NCI-H460 (cell line): ENCODE measurements around the gene MED13. TPM values are rescaled to one million over a fixed set of nuclear protein-coding genes. Genes with fewer than 3 reads are reported as not detected.
"Not testable (repeated sequence)": the region's sequence is repeated elsewhere in the genome, so short reads cannot be mapped to it uniquely, and the experiment has no call there.

Experiments
- DNase-seq: peaks from one replicate; pipeline ENCODE4 v3.0.0-alpha.2; 2016; ENCODE audit warnings: low read depth; ENCODE audit errors: extremely low read depth
- total RNA-seq: library from RNA; depleted of rRNA; stranded (reverse); fragments of >200 nt; shearing (Covaris generic); gene quantifications from 2 replicates; pipeline ENCODE4 v1.2.3, GENCODE V29; 2014

MED13 gene
- total RNA-seq, 1 experiment from 2014 or later: 63.1 TPM

DNA sequence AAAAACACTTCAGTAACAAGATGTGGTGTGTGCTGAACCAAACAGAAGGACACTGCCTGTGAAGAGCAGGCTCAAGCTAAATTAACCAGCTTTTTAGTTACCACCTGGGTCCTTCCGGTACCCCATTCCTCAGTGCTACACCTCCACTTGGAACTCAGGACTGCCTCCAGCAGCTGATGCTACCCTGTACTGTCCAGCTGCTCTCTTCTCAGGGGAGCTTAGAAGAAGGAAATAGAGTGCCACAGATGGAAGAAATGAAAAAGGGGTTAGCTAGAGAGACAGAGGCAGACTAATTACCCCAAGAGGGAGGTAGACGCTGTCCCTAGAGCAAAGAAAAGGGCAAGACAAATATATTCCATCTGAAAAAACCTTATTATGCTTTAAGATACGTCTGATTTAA, 5.7 kb downstream of the MED13 start:
- no peak for DNase-seq

DNA sequence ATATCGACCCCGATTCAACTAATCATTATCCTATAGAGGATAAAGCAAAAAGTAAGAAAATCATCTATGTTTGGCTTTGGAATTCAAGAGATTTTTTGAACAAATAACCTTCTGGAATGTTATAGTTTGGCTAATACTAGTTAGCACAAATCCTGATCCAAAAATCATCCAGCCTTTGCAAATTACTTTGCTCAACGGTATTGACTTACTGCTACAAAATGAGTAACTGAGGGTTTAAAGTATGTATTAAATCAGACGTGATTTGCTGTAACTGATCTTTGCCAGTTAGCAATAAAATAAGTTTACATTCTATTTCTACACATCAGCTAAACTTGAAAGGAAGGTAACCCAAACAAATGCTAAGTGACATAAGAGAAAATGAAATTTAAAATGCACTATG, 6.5 kb downstream of the MED13 start:
- DNase-seq: no peak

DNA sequence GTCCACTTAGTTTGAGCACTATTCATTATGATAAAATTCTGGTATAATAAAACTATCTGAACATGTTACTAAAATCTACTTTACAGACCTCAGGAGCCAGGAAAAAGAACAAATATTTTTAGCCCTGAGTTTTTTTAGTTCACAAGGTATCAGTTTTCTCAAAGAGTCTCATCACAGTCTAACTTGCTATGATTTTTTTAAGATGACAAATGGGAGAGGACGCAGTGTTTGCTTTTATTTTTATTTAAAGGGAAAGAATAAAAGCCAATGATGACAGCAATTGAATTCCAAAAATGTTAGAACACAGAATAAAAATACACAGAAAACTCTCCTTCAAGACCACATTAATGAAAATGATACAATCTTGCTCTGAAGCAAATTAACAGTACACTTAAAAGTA, 7.4 kb downstream of the MED13 start:
- DNase-seq: no peak

DNA sequence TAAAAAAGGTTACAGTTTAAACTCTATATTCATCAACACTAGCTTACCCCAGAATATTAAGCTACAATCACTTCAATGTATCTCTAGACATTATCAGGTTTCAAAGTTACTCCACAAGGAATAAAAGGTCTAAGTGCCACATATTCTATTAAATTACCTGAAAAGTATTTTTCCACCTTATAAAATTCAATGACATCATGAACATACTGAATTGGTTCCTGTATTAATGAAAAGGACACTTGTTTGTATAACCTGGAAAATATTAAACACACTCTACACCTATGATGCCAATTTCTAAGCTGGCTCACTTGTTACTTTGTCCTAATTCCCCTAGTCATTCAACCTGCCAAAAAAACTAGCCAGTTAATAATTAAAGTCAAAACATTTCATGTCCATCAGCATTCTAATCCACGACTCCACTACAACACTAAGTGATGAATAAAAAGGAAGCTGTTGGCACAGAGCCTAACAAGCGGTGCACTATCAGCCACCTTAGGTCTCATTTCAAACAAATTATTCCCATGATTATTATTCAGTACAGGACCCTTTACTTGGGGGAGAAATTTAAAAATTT, 12.2 kb downstream of the MED13 start:
- DNase-seq: no peak

DNA sequence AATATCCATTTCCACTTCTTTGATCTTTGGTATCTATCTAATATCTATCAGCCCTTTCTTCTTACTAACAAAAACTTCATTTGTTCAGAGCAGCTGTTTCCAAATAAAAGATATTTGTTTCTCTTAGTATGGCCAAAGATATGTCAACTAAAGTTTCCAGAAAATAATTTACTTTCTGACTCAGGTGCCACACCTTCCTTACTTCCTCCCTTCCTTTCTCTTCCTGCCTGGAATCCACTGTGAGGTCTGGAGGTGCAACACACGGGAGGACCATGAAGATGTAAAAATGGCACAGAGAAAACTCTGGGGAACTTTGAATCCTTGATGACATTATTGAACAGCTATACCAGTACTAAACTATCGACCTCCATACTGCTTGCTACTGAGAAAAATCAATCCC, 14.0 kb downstream of the MED13 start:
- no peak for DNase-seq

- no peak for DNase-seq
These were observed 15.8 kb downstream of the MED13 start for GRCh38 chr17:62049299-62049698.

DNA sequence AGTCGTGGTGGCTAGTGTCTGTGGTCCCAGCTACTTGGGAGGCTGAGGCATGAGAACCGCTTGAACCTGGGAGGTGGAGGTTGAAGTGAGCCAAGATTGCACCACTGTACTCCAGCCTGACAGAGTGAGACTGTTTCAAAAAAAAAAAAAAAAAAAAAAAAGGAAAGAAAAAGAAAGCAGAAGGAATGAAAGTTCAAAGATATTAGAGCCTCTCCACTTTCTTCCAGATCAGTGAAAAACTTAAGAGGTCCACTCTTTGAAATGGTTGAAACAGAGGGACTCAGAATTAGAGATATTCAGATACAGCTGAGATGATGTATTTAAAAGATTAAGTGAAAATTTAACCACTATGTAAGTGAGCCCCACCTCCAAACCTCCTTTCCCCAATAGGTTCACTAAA, 16.8 kb downstream of the MED13 start:
- no peak for DNase-seq

GRCh38 chr17:62045517-62045916, 19.6 kb downstream of the MED13 start:
- no peak for DNase-seq

- no peak for DNase-seq
These were observed 20.0 kb downstream of the MED13 start for GRCh38 chr17:62045109-62045508.

GRCh38 chr17:62043602-62044001, 21.5 kb downstream of the MED13 start:
- no peak for DNase-seq

- DNase-seq: no peak
These were observed 21.9 kb downstream of the MED13 start for GRCh38 chr17:62043140-62043539.

DNA sequence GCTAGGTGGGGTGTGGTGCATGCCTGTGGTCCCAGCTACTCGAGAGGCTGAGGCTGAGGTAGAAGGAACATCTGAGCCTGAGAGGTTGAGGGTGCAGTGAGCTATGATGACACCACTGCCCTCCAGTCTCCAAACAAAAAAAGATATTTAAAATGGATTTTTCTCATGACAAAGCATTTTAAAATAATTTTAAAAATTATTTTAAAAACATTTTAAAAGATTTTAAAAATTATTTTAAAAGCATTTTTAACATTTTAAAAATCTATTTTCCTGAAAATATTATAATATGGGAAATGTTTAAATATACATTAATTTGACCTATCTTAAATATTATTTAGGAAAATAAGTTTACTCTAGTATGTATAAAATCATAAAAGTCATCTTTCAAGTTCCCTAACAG, 26.8 kb downstream of the MED13 start:
- no peak for DNase-seq

DNA sequence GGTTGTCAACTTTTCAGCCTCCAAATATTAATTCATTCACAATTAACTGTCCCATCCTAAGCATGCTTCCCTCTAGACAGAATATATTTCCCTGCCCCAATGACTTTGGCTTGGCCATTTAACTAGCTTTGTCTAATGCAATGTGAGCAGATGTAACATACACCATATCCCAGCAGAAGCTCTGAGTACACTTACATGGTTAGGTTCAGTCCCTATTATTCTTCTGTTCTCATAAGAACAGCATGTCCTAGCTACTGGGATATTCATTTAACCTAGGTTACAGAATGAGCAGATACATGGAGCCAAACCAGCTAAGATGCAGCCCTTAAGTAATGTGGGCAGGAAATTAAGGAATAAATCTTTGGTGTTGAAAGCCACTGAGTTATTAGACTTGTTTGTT, 31.8 kb downstream of the MED13 start:
- DNase-seq: no peak

DNA sequence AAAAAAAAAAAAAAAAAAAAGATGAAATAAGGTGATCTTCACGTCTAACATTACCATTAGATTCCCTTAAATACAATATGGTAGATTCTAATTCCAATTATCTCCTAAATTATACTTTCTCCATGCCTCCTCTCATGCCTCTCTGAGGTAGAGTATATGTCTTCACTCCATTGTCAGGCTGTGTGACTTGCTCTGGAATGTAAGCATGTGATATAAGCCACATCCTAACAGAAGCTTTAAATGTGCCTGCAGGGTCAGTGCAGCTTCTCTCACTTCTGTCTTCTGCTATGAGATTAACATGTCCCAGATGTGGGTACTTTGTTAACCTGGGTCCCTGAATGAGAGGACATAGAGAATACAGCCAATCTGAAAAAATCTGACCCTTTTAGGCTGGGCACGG, 32.6 kb downstream of the MED13 start:
- DNase-seq: no peak

GRCh38 chr17:62030264-62030663, 34.8 kb downstream of the MED13 start:
- DNase-seq: no peak

DNA sequence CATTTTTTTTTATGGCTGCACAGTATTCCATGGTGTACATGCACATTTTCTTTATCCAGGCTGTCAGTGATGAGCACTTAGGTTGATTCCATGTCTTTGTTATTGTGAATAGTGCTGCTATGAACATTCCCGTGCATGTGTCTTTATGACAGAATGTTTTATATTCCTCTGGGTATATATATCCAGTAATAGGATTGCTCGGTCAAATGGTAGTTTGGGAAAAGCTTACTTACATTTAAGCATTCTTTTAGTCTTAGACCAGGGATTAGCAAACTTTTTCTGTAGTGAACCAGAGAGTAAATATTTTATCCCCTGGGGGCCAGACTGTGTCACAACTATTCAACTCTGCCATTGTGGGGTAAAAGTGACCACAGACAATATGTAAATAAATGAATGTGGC, 40.2 kb downstream of the MED13 start:
- DNase-seq: no peak

- no peak for DNase-seq
These were observed 47.2 kb downstream of the MED13 start for GRCh38 chr17:62017912-62018311.

GRCh38 chr17:62017496-62017895, 47.6 kb downstream of the MED13 start:
- DNase-seq: no peak

DNA sequence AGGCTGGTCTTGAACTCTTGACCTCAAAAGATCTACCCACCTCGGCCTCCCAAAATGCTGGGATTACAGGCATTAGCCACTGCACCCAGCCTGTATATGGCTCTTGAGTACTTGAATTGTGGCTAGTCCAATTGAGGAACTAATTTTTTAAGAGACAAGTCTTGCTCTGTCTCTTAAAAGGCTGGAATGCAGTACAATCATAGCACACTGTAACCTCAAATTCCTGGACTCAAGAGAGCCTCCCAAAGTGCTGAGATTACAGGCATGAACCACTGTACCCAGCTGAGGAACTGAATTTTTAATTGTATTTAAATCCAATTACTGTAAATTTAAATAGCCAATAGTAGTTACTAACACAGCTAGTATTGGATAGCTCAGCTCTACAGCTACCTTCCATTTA, 50.6 kb downstream of the MED13 start:
- DNase-seq: no peak

DNA sequence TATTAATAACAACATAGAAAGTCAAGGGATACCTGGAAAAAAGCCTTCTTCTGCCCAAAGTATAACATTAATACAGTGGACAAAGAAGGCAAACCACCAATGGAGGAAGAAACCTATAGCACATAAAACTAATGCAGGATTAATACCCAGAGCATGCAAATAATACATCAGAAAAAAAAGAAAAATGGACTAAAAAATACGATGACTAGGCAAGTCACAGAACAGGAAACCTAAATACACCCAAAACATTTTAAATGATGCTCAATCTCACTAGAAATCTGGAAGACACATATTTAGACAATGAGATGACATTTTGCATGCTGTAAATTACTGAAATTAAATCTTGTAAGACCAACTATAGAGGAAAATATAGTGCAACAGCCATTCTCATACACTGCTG, 55.9 kb downstream of the MED13 start:
- no peak for DNase-seq

GRCh38 chr17:62008294-62008693, 56.8 kb downstream of the MED13 start:
- DNase-seq: no peak

GRCh38 chr17:62004388-62004787, 60.7 kb downstream of the MED13 start:
- DNase-seq: no peak

DNA sequence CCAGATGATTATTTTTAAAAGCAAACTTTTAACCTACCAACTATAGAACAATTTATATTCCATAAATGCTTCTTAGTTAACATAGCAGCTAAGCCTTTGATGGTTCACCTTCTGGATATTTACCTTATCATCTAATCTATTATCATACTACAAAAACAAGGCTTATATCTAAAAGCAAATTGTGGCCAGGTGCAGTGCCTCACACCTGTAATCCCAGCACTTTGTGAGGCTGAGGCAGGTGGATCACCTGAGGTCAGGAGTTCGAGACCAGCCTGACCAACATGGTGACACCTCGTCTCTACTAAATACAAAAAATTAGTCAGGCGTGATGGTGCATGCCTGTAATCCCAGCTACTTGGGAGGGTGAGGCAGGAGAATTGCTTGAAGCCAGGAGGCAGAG, 61.9 kb downstream of the MED13 start:
- not testable (repeated sequence) for DNase-seq
